ENCODE results near the gene AS3MT.
"Not testable (repeated sequence)": the region's sequence is repeated elsewhere in the genome, so short reads cannot be mapped to it uniquely, and the experiment has no call there.

Gene AS3MT

GRCh38 chr10:102845352-102845902 is 23.8 kb upstream of the AS3MT start:
- DNase-seq (ENCODE audit: low read depth) = no peak
- no peak for TF ChIP-seq CTCF (IDR thresholded peaks at IDR 0.05; ENCODE audit: low read length, missing control alignments)
- H3K4me3 ChIP-seq (replicated peaks; ENCODE audit: low read depth, low read length) = no peak overlapping the region

DNA sequence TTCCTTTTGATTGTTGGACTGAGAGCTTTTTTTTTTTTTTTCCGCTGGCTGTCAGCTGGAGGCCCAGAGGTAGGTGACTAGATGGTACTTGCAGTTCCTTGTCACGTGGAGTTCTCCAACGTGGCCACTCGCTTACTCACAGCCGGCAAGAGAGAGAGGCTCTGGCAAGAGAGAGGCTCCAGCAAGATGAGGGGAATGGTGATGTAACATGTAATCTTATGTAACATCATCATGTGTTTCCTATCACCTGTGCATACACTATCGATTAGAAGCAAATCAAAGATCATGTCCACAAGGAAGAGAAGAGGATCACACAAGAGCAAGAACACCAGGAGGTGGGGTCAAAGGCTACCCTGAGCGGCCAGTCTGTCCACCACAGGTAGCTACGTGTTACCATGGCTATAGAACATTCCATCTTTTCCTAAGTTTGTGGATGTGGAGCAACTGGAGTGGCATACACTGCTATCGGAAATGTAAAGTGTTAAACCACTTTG is 19.2 kb upstream of the AS3MT start:
- no peak for DNase-seq (ENCODE audit: low read depth)
- H3K4me3 ChIP-seq (replicated peaks; ENCODE audit: low read depth, low read length) = no peak overlapping the region
- TF ChIP-seq CTCF (IDR thresholded peaks at IDR 0.05; ENCODE audit: low read length, missing control alignments) = no peak

GRCh38 chr10:102853237-102853636 is 16.0 kb upstream of the AS3MT start:
- H3K4me3 ChIP-seq (replicated peaks; ENCODE audit: low read depth, low read length); DNase-seq (ENCODE audit: low read depth): not testable (repeated sequence)

DNA sequence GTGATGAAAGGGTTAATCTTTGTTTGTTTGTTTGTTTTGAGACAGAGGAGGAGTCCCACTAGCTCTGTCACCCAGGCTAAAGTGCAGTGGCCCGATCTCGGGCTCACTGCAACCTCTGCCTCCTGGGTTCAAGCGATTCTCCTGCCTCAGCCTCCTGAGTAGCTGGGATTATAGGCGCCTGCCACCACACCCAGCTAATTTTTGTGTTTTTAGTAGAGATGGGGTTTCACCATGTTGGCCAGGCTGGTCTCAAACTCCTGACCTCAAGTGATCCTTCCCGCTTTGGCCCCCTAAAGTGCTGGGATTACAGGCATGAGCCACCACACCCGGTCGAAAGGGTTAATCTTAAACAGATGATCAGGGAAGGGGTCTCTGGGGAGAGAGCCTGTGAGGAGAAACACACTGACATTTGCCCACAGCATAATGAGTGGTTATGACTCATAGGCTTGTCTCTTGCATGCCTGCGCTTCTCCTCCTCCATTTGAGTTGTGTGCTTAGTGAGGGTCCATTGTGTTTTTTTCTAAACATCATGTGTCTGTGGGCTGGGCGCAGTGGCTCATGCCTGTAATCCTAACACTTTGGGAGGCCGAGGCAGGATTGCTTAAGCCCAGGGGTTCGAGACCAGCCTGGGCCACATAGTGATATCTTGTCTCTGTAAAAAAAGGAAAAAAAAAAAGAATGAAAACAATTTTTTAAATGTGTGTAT is 13.4 kb upstream of the AS3MT start:
- peak; percentile 92 for DNase-seq (ENCODE audit: low read depth)
- H3K4me3 ChIP-seq (replicated peaks; ENCODE audit: low read depth, low read length) = not testable (repeated sequence)

DNA sequence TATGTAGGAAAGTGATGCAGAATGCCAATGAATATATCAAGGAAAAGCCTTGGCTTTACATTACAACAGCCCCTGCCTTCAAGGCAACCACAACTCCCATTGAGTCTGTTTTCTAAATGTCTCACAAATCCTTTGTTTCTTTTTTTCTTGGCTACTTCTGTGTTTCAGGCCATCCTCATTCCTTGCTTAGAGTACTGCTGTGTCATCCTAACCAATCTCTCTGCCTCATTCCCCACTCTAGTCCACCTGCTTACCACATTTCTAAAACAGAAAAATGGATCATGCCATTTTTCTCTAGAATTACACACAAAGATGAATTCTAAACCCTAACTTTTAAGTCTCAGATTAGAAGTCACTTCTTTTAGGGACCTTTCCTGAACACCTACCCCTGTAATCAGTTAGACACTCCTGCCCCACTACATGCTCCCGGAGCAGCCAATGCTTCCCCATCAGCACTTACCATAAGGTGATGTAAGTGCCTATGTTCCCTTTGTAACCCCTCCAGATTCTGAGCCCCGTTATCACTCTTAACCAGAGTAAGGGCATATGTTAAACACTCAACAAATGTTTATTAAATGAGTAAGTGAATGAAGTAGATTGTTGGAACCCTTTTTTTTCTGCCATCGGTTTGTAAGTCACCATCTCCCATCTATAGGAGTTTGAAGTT is 12.4 kb upstream of the AS3MT start:
- no peak overlapping the region for H3K4me3 ChIP-seq (replicated peaks; ENCODE audit: low read depth, low read length)
- no peak for DNase-seq (ENCODE audit: low read depth)
- no peak for TF ChIP-seq CTCF (IDR thresholded peaks at IDR 0.05; ENCODE audit: low read length, missing control alignments)

- DNase-seq (ENCODE audit: low read depth) = no peak
- TF ChIP-seq CTCF (IDR thresholded peaks at IDR 0.05; ENCODE audit: low read length, missing control alignments) = no peak
These were observed 9.4 kb upstream of the AS3MT start for GRCh38 chr10:102859911-102860310.

DNA sequence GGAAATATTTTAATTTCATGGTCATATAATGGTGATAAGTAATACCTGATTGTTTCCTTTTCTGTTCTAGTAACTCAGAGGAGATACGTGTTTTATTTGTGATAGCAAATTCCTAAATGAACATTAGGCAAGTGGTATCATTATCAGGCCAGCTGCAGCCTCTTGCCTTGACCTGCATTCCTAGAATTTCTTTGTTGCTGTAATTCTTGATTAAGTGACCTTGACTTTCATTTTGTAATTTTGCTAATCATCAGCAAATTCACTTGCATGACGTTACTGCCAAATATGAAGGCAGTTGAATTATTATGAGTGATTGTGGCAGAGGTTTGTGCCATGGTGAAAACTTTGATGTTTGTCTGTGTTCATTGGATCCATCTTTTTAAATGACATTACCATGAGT is 5.6 kb upstream of the AS3MT start:
- no peak for DNase-seq (ENCODE audit: low read depth)

More at GRCh38 chr10:102859911-102860310, 9.4 kb upstream of the AS3MT start:
- no peak overlapping the region for H3K4me3 ChIP-seq (replicated peaks; ENCODE audit: low read depth, low read length)

More for the DNA sequence above, 5.6 kb upstream of the AS3MT start:
- H3K4me3 ChIP-seq (replicated peaks; ENCODE audit: low read depth, low read length) = no peak overlapping the region
- TF ChIP-seq CTCF (IDR thresholded peaks at IDR 0.05; ENCODE audit: low read length, missing control alignments) = no peak

Measured in fibroblast of pulmonary artery (primary cell).